Skin epidermis (tissue), 12 donors: ENCODE results near the gene SLIT1.

Source experiments
- H3K27ac ChIP-seq, 21 experiments: fragments of 200-600 bp; sonication (generic) in 11 of 21; one replicate each; pipeline ENCODE4 v1.5.0; 2020; ENCODE audit warnings: mild to moderate bottlenecking in 3 of 21, inconsistent platforms in 2 of 21, moderate library complexity in 2 of 21
- H3K4me3 ChIP-seq, 7 experiments: fragments of 200-600 bp; sonication (generic) in 2 of 7; one replicate each; pipeline ENCODE4 v1.5.0; 2020; ENCODE audit warnings: inconsistent platforms in 2 of 7, mild to moderate bottlenecking in 2 of 7, moderate library complexity in 1 of 7

The SLIT1 gene

GRCh38 chr10:97020452-97021400 is 165.0 kb downstream of the SLIT1 start:
- Histone ChIP-seq H3K27ac (no peak overlapping the region), H3K4me3 (no peak overlapping the region)

GRCh38 chr10:97019213-97019844 is 166.4 kb downstream of the SLIT1 start:
- Histone ChIP-seq H3K4me3 (no peak overlapping the region), H3K27ac (no peak overlapping the region)

GRCh38 chr10:97018251-97019212 is 167.2 kb downstream of the SLIT1 start:
- H3K27ac ChIP-seq = no peak overlapping the region
- no peak overlapping the region for H3K4me3 ChIP-seq

- Histone ChIP-seq H3K27ac (no peak overlapping the region), H3K4me3 (no peak overlapping the region)
Measured at GRCh38 chr10:97017474-97017903, 168.3 kb downstream of the SLIT1 start.

GRCh38 chr10:97016728-97017473 is 168.9 kb downstream of the SLIT1 start:
- Histone ChIP-seq H3K27ac (no peak overlapping the region), H3K4me3 (no peak overlapping the region)

GRCh38 chr10:97015240-97015639 is 170.5 kb downstream of the SLIT1 start:
- Histone ChIP-seq H3K4me3 (no peak overlapping the region), H3K27ac (no peak overlapping the region)

GRCh38 chr10:97013983-97014382 is 171.8 kb downstream of the SLIT1 start:
- no peak overlapping the region for H3K4me3 ChIP-seq
- no peak overlapping the region for H3K27ac ChIP-seq

GRCh38 chr10:97013568-97013967 is 172.2 kb downstream of the SLIT1 start:
- H3K27ac ChIP-seq = no peak overlapping the region
- no peak overlapping the region for H3K4me3 ChIP-seq

GRCh38 chr10:97012470-97012869 is 173.3 kb downstream of the SLIT1 start:
- no peak overlapping the region for H3K4me3 ChIP-seq
- no peak overlapping the region for H3K27ac ChIP-seq

GRCh38 chr10:97011397-97011796 is 174.4 kb downstream of the SLIT1 start:
- no peak overlapping the region for H3K27ac ChIP-seq

GRCh38 chr10:97010695-97011206 is 175.0 kb downstream of the SLIT1 start:
- H3K27ac ChIP-seq = no peak overlapping the region
- H3K4me3 ChIP-seq = no peak overlapping the region

More at GRCh38 chr10:97011397-97011796, 174.4 kb downstream of the SLIT1 start:
- H3K4me3 ChIP-seq = no peak overlapping the region

GRCh38 chr10:97007417-97007816 is 178.3 kb downstream of the SLIT1 start:
- H3K4me3 ChIP-seq = no peak overlapping the region
- H3K27ac ChIP-seq = no peak overlapping the region

- no peak overlapping the region for H3K4me3 ChIP-seq
- no peak overlapping the region for H3K27ac ChIP-seq
Measured at GRCh38 chr10:97006364-97006763, 179.4 kb downstream of the SLIT1 start.

GRCh38 chr10:97005349-97005748 is 180.4 kb downstream of the SLIT1 start:
- Histone ChIP-seq H3K27ac (no peak overlapping the region), H3K4me3 (no peak overlapping the region)

- Histone ChIP-seq H3K27ac (no peak overlapping the region), H3K4me3 (no peak overlapping the region)
Measured at GRCh38 chr10:97004591-97004990, 181.2 kb downstream of the SLIT1 start.

GRCh38 chr10:97003804-97004201 is 182.0 kb downstream of the SLIT1 start:
- H3K4me3 ChIP-seq = no peak overlapping the region
- no peak overlapping the region for H3K27ac ChIP-seq

- H3K4me3 ChIP-seq = no peak overlapping the region
- no peak overlapping the region for H3K27ac ChIP-seq
Measured at GRCh38 chr10:97003151-97003803, 182.5 kb downstream of the SLIT1 start.

- Histone ChIP-seq H3K27ac (no peak overlapping the region), H3K4me3 (no peak overlapping the region)
Measured at GRCh38 chr10:97002670-97003069, 183.1 kb downstream of the SLIT1 start.
